ENCODE results near the gene EIF4A3.

EIF4A3 gene

GRCh38 chr17:80129006-80129565 lies 17.8 kb downstream of the EIF4A3 start:
- Histone ChIP-seq H3K36me3 (ENCODE audit: control insufficient read depth, insufficient read depth, low read length) (peaks cover 9% of the 10 kb centered on the region), H3K4me1 (ENCODE audit: control insufficient read depth, insufficient read depth, low read length) (peaks cover 7% of the 10 kb centered on the region), H3K9me3 (ENCODE audit: control insufficient read depth, insufficient read depth, low read length) (no peaks in the 10 kb centered on the region), H3K9ac (ENCODE audit: low read depth, low read length) (no peak overlapping the region), H3K4me3 (ENCODE audit: low read depth, low read length) (no peak overlapping the region), H3K27me3 (ENCODE audit: control insufficient read depth, insufficient read depth, low read length) (no peaks in the 10 kb centered on the region)

- H3K4me1 ChIP-seq (ENCODE audit: control insufficient read depth, insufficient read depth, low read length), result peaks cover 12% of the 10 kb centered on the region
- H3K27me3 ChIP-seq (ENCODE audit: control insufficient read depth, insufficient read depth, low read length), result no peaks in the 10 kb centered on the region
- no peaks in the 10 kb centered on the region for H3K36me3 ChIP-seq (ENCODE audit: control insufficient read depth, insufficient read depth, low read length)
- no peak overlapping the region for H3K4me3 ChIP-seq (ENCODE audit: low read depth, low read length)
- H3K9me3 ChIP-seq (ENCODE audit: control insufficient read depth, insufficient read depth, low read length), result no peaks in the 10 kb centered on the region
- no peak overlapping the region for H3K9ac ChIP-seq (ENCODE audit: low read depth, low read length)
Observed at GRCh38 chr17:80126449-80126715, 20.5 kb downstream of the EIF4A3 start.

- H3K36me3 ChIP-seq (ENCODE audit: control insufficient read depth, insufficient read depth, low read length), result no peaks in the 10 kb centered on the region
- H3K9ac ChIP-seq (ENCODE audit: low read depth, low read length), result no peak overlapping the region
- H3K4me1 ChIP-seq (ENCODE audit: control insufficient read depth, insufficient read depth, low read length), result peaks cover 12% of the 10 kb centered on the region
- H3K9me3 ChIP-seq (ENCODE audit: control insufficient read depth, insufficient read depth, low read length), result no peaks in the 10 kb centered on the region
- H3K4me3 ChIP-seq (ENCODE audit: low read depth, low read length), result no peak overlapping the region
- H3K27me3 ChIP-seq (ENCODE audit: control insufficient read depth, insufficient read depth, low read length), result no peaks in the 10 kb centered on the region
Observed at GRCh38 chr17:80125656-80126448, 21.1 kb downstream of the EIF4A3 start.

- no peaks in the 10 kb centered on the region for H3K36me3 ChIP-seq (ENCODE audit: control insufficient read depth, insufficient read depth, low read length)
- H3K9ac ChIP-seq (ENCODE audit: low read depth, low read length), result no peak overlapping the region
- H3K4me1 ChIP-seq (ENCODE audit: control insufficient read depth, insufficient read depth, low read length), result peaks cover 12% of the 10 kb centered on the region
- H3K4me3 ChIP-seq (ENCODE audit: low read depth, low read length), result no peak overlapping the region
- H3K27me3 ChIP-seq (ENCODE audit: control insufficient read depth, insufficient read depth, low read length), result no peaks in the 10 kb centered on the region
- no peaks in the 10 kb centered on the region for H3K9me3 ChIP-seq (ENCODE audit: control insufficient read depth, insufficient read depth, low read length)
Observed at GRCh38 chr17:80124351-80124981, 22.5 kb downstream of the EIF4A3 start.

GRCh38 chr17:80123791-80124190 lies 23.1 kb downstream of the EIF4A3 start:
- H3K27me3 ChIP-seq (ENCODE audit: control insufficient read depth, insufficient read depth, low read length), result no peaks in the 10 kb centered on the region
- peaks cover 12% of the 10 kb centered on the region for H3K4me1 ChIP-seq (ENCODE audit: control insufficient read depth, insufficient read depth, low read length)
- no peak overlapping the region for H3K4me3 ChIP-seq (ENCODE audit: low read depth, low read length)
- H3K9ac ChIP-seq (ENCODE audit: low read depth, low read length), result no peak overlapping the region
- no peaks in the 10 kb centered on the region for H3K36me3 ChIP-seq (ENCODE audit: control insufficient read depth, insufficient read depth, low read length)
- H3K9me3 ChIP-seq (ENCODE audit: control insufficient read depth, insufficient read depth, low read length), result no peaks in the 10 kb centered on the region

- Histone ChIP-seq H3K27me3 (ENCODE audit: control insufficient read depth, insufficient read depth, low read length) (no peaks in the 10 kb centered on the region), H3K4me1 (ENCODE audit: control insufficient read depth, insufficient read depth, low read length) (peaks cover 12% of the 10 kb centered on the region), H3K9ac (ENCODE audit: low read depth, low read length) (no peak overlapping the region), H3K36me3 (ENCODE audit: control insufficient read depth, insufficient read depth, low read length) (no peaks in the 10 kb centered on the region), H3K4me3 (ENCODE audit: low read depth, low read length) (no peak overlapping the region), H3K9me3 (ENCODE audit: control insufficient read depth, insufficient read depth, low read length) (no peaks in the 10 kb centered on the region)
Observed at GRCh38 chr17:80122926-80123505, 23.9 kb downstream of the EIF4A3 start.

GRCh38 chr17:80122026-80122575 lies 24.8 kb downstream of the EIF4A3 start:
- Histone ChIP-seq H3K9me3 (ENCODE audit: control insufficient read depth, insufficient read depth, low read length) (no peaks in the 10 kb centered on the region), H3K4me3 (ENCODE audit: low read depth, low read length) (no peak overlapping the region), H3K27me3 (ENCODE audit: control insufficient read depth, insufficient read depth, low read length) (no peaks in the 10 kb centered on the region), H3K9ac (ENCODE audit: low read depth, low read length) (no peak overlapping the region), H3K4me1 (ENCODE audit: control insufficient read depth, insufficient read depth, low read length) (peaks cover 12% of the 10 kb centered on the region), H3K36me3 (ENCODE audit: control insufficient read depth, insufficient read depth, low read length) (no peaks in the 10 kb centered on the region)

- H3K9me3 ChIP-seq (ENCODE audit: control insufficient read depth, insufficient read depth, low read length), result no peaks in the 10 kb centered on the region
- H3K4me3 ChIP-seq (ENCODE audit: low read depth, low read length), result no peak overlapping the region
- H3K36me3 ChIP-seq (ENCODE audit: control insufficient read depth, insufficient read depth, low read length), result no peaks in the 10 kb centered on the region
- no peaks in the 10 kb centered on the region for H3K27me3 ChIP-seq (ENCODE audit: control insufficient read depth, insufficient read depth, low read length)
- H3K9ac ChIP-seq (ENCODE audit: low read depth, low read length), result no peak overlapping the region
- H3K4me1 ChIP-seq (ENCODE audit: control insufficient read depth, insufficient read depth, low read length), result peaks cover 11% of the 10 kb centered on the region
Observed at GRCh38 chr17:80119839-80120238, 27.1 kb downstream of the EIF4A3 start.

- no peaks in the 10 kb centered on the region for H3K9me3 ChIP-seq (ENCODE audit: control insufficient read depth, insufficient read depth, low read length)
- H3K9ac ChIP-seq (ENCODE audit: low read depth, low read length), result no peak overlapping the region
- no peaks in the 10 kb centered on the region for H3K27me3 ChIP-seq (ENCODE audit: control insufficient read depth, insufficient read depth, low read length)
- peaks cover 6% of the 10 kb centered on the region for H3K4me1 ChIP-seq (ENCODE audit: control insufficient read depth, insufficient read depth, low read length)
- no peaks in the 10 kb centered on the region for H3K36me3 ChIP-seq (ENCODE audit: control insufficient read depth, insufficient read depth, low read length)
- H3K4me3 ChIP-seq (ENCODE audit: low read depth, low read length), result no peak overlapping the region
Observed at GRCh38 chr17:80119271-80119791, 27.6 kb downstream of the EIF4A3 start.

- Histone ChIP-seq H3K4me1 (ENCODE audit: control insufficient read depth, insufficient read depth, low read length) (peaks cover under 1% of the 10 kb centered on the region), H3K9ac (ENCODE audit: low read depth, low read length) (no peak overlapping the region), H3K27me3 (ENCODE audit: control insufficient read depth, insufficient read depth, low read length) (no peaks in the 10 kb centered on the region), H3K4me3 (ENCODE audit: low read depth, low read length) (no peak overlapping the region), H3K36me3 (ENCODE audit: control insufficient read depth, insufficient read depth, low read length) (no peaks in the 10 kb centered on the region), H3K9me3 (ENCODE audit: control insufficient read depth, insufficient read depth, low read length) (no peaks in the 10 kb centered on the region)
Observed at GRCh38 chr17:80118601-80119270, 28.2 kb downstream of the EIF4A3 start.

Data from iPS-15b (cell line).